HEK293 (cell line): ENCODE measurements around the gene TUBGCP3.

ENCODE experiments used
- CTCF ChIA-PET: fragments of 350-600 bp; formaldehyde crosslinking; extraction: SDS; loops from one replicate; lab custom pipeline; 2021; ENCODE audit warnings: antibody characterized with exemption; lab: Yijun Ruan, JAX
- POLR2A ChIA-PET: fragments of 300-600 bp; formaldehyde crosslinking; extraction: SDS; loops from one replicate; lab custom pipeline; 2020; ENCODE audit warnings: antibody characterized with exemption, inconsistent platforms; lab: Yijun Ruan, JAX
- H3K27ac ChIP-seq: fragments of 200-500 bp; sonication (Bioruptor generic); 2 replicates; pipeline ENCODE4 v1.5.1; 2014; ENCODE audit warnings: low read depth, low read length, control low read depth, inconsistent platforms; ENCODE audit errors: extremely low read depth
- H3K36me3 ChIP-seq, 2 experiments: fragments of 200-500 bp in 1 of 2; sonication (Bioruptor generic) in 1 of 2; 1 replicate in 1 of 2; 2 replicates in 1 of 2; pipeline ENCODE4 v1.5.1; 2014 to 2017; ENCODE audit warnings: inconsistent platforms in 2 of 2, low read length in 2 of 2; ENCODE audit not compliant: control insufficient read depth in 2 of 2, insufficient read depth in 1 of 2
- H3K4me1 ChIP-seq: fragments of 200-500 bp; sonication (Bioruptor generic); 2 replicates; pipeline ENCODE4 v1.5.1; 2014; ENCODE audit warnings: mild to moderate bottlenecking, low read length, inconsistent platforms; ENCODE audit not compliant: control insufficient read depth, insufficient read depth
- H3K4me3 ChIP-seq: 2 replicates; pipeline ENCODE4 v1.5.1; 2011; ENCODE audit warnings: low read depth, mild to moderate bottlenecking, control low read depth, low read length, moderate library complexity
- H3K9me3 ChIP-seq: fragments of 200-500 bp; sonication (Bioruptor generic); 2 replicates; pipeline ENCODE4 v1.5.1; 2014; ENCODE audit warnings: low read depth, low read length, inconsistent platforms; ENCODE audit not compliant: control insufficient read depth, insufficient read depth
- FEZF1 ChIP-seq: fragments of 450-650 bp; formaldehyde crosslinking; IDR thresholded peaks from 2 replicates; pipeline ENCODE4 v1.5.1; 2016; ENCODE audit warnings: missing biosample characterization, missing genetic modification characterization
- HOXA7 ChIP-seq: sonication (generic); formaldehyde crosslinking; IDR thresholded peaks from 2 replicates; pipeline ENCODE4 v1.8.1; 2022; ENCODE audit warnings: missing genetic modification reagents, borderline replicate concordance
- KLF17 ChIP-seq: fragments of 450-650 bp; formaldehyde crosslinking; IDR thresholded peaks from 2 replicates; pipeline ENCODE4 v1.5.1; 2016; ENCODE audit warnings: missing biosample characterization, missing genetic modification characterization
- KLF7 ChIP-seq: fragments of 450-650 bp; formaldehyde crosslinking; IDR thresholded peaks from 2 replicates; pipeline ENCODE4 v1.5.1; 2016; ENCODE audit warnings: missing biosample characterization, missing genetic modification characterization, borderline replicate concordance
- OSR2 ChIP-seq: fragments of 450-650 bp; formaldehyde crosslinking; IDR thresholded peaks from 2 replicates; pipeline ENCODE4 v1.5.1; 2016; ENCODE audit warnings: missing biosample characterization, missing genetic modification characterization
- REPIN1 ChIP-seq: fragments of 450-650 bp; formaldehyde crosslinking; IDR thresholded peaks from 2 replicates; pipeline ENCODE4 v1.5.1; 2017; ENCODE audit warnings: missing biosample characterization, missing genetic modification characterization, low read depth
- SALL2 ChIP-seq: fragments of 450-650 bp; formaldehyde crosslinking; IDR thresholded peaks from 2 replicates; pipeline ENCODE4 v1.5.0; 2017; ENCODE audit warnings: missing biosample characterization, mild to moderate bottlenecking, missing genetic modification characterization, borderline replicate concordance
- ZNF16 ChIP-seq: fragments of 450-650 bp; formaldehyde crosslinking; IDR thresholded peaks from 2 replicates; pipeline ENCODE4 v1.5.1; 2016; ENCODE audit warnings: low read depth, missing biosample characterization, missing genetic modification characterization
- ZNF223 ChIP-seq: fragments of 450-650 bp; formaldehyde crosslinking; IDR thresholded peaks from 2 replicates; pipeline ENCODE4 v1.5.1; 2016; ENCODE audit warnings: missing biosample characterization, missing genetic modification characterization
- ZNF24 ChIP-seq: fragments of 450-650 bp; formaldehyde crosslinking; IDR thresholded peaks from 2 replicates; pipeline ENCODE4 v1.5.1; 2016; ENCODE audit warnings: missing biosample characterization, missing genetic modification characterization
- ZNF26 ChIP-seq: fragments of 450-650 bp; formaldehyde crosslinking; IDR thresholded peaks from 2 replicates; pipeline ENCODE4 v1.5.1; 2016; ENCODE audit warnings: missing biosample characterization, missing genetic modification characterization
- ZNF266 ChIP-seq: fragments of 450-650 bp; formaldehyde crosslinking; IDR thresholded peaks from 2 replicates; pipeline ENCODE4 v1.5.1; 2016; ENCODE audit warnings: missing biosample characterization, missing genetic modification characterization, low read depth
- ZNF274 ChIP-seq, 2 experiments: fragments of 200-500 bp in 1 of 2; fragments of 450-650 bp in 1 of 2; sonication (Bioruptor generic) in 1 of 2; formaldehyde crosslinking in 1 of 2; IDR thresholded peaks; 2 replicates each; pipeline versions ENCODE4 v1.5.1 to v1.6.1; 2014 to 2016; ENCODE audit warnings: borderline replicate concordance in 1 of 2, inconsistent platforms in 1 of 2, low read length in 1 of 2, missing biosample characterization in 1 of 2, missing genetic modification characterization in 1 of 2
- ZNF37A ChIP-seq: fragments of 450-650 bp; IDR thresholded peaks from 2 replicates; pipeline ENCODE4 v1.5.1; 2018; ENCODE audit warnings: missing biosample characterization, missing genetic modification characterization
- ZNF510 ChIP-seq: fragments of 450-650 bp; formaldehyde crosslinking; IDR thresholded peaks from 2 replicates; pipeline ENCODE4 v1.5.1; 2018; ENCODE audit warnings: mild to moderate bottlenecking, missing genetic modification characterization, missing biosample characterization; ENCODE audit not compliant: insufficient replicate concordance
- ZNF600 ChIP-seq: fragments of 450-650 bp; formaldehyde crosslinking; IDR thresholded peaks from 2 replicates; pipeline ENCODE4 v1.5.1; 2016; ENCODE audit warnings: missing biosample characterization, missing genetic modification characterization
- ZNF624 ChIP-seq: fragments of 450-650 bp; formaldehyde crosslinking; IDR thresholded peaks from 2 replicates; pipeline ENCODE4 v1.5.1; 2017; ENCODE audit warnings: missing biosample characterization, missing genetic modification characterization
- ZNF629 ChIP-seq: fragments of 450-650 bp; formaldehyde crosslinking; IDR thresholded peaks from 2 replicates; pipeline ENCODE4 v1.5.1; 2017; ENCODE audit warnings: missing biosample characterization, missing genetic modification characterization
- ZNF660 ChIP-seq: fragments of 450-650 bp; IDR thresholded peaks from 2 replicates; pipeline ENCODE4 v1.5.1; 2018; ENCODE audit warnings: missing biosample characterization, mild to moderate bottlenecking, missing genetic modification characterization
- ZNF677 ChIP-seq: fragments of 450-650 bp; IDR thresholded peaks from 2 replicates; pipeline ENCODE4 v1.5.0; 2018; ENCODE audit warnings: missing biosample characterization, mild to moderate bottlenecking, missing genetic modification characterization, moderate library complexity
- ZNF776 ChIP-seq: fragments of 450-650 bp; formaldehyde crosslinking; IDR thresholded peaks from 2 replicates; pipeline ENCODE4 v1.5.0; 2017; ENCODE audit warnings: missing biosample characterization, missing genetic modification characterization, borderline replicate concordance
- ZNF791 ChIP-seq: fragments of 450-650 bp; formaldehyde crosslinking; IDR thresholded peaks from 2 replicates; pipeline ENCODE4 v1.5.1; 2016; ENCODE audit warnings: missing biosample characterization, missing genetic modification characterization
- TF ChIP-seq, protein P1 (sequence below): fragments of 450-650 bp; formaldehyde crosslinking; IDR thresholded peaks from 2 replicates; pipeline ENCODE4 v1.5.1; 2016; ENCODE audit warnings: missing biosample characterization, missing genetic modification characterization, borderline replicate concordance
- TF ChIP-seq, protein P2 (sequence below): fragments of 450-650 bp; formaldehyde crosslinking; conservative IDR thresholded peaks from 2 replicates; pipeline ENCODE4 v1.5.1; 2016; ENCODE audit warnings: low read depth, missing biosample characterization, missing genetic modification characterization

TUBGCP3 gene

GRCh38 chr13:112574834-112575613, 12.9 kb downstream of the TUBGCP3 start:
- CTCF ChIA-PET = no interaction called here

DNA sequence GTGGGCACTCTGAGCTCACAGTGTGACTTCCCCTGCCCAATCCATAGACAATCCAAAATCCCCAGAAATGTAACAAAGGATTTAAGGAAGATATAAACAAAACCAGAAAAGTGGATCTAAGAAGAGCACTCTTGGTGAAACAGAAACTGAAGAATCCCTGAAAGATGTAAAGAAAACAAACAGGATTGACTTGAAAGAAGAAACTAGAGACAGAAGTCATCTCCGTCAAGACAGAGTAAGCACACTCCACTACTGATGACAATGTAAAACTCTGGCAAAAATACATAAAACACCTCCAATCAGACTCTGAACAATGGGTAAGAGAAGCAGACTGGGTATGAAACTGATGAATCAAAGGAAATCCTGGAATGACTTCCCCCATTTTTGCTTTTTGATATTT, 13.5 kb downstream of the TUBGCP3 start:
- Histone ChIP-seq H3K9me3 (no peaks in the 10 kb centered on the region), H3K36me3 (no peaks in the 10 kb centered on the region), H3K4me3 (no peak overlapping the region), H3K27ac (no peak overlapping the region), H3K4me1 (no peaks in the 10 kb centered on the region)
- ChIA-PET CTCF (no interaction called here), POLR2A (no interaction called here)
- TF ChIP-seq ZNF600 (no peak), ZNF776 (tag by site-specific recombination) (no peak), SALL2 (tag by site-specific recombination) (no peak), ZNF791 (tag by site-specific recombination) (no peak), ZNF16 (tag by site-specific recombination) (no peak), ZNF24 (tag by site-specific recombination) (no peak), REPIN1 (tag by site-specific recombination) (no peak), ZNF266 (tag by site-specific recombination) (no peak), ZNF510 (no peak), ZNF629 (no peak), ZNF677 (tag by site-specific recombination) (no peak), KLF7 (no peak), ZNF37A (no peak), ZNF223 (tag by site-specific recombination) (no peak), ZNF660 (no peak)
- TF ChIP-seq, protein P1, sequence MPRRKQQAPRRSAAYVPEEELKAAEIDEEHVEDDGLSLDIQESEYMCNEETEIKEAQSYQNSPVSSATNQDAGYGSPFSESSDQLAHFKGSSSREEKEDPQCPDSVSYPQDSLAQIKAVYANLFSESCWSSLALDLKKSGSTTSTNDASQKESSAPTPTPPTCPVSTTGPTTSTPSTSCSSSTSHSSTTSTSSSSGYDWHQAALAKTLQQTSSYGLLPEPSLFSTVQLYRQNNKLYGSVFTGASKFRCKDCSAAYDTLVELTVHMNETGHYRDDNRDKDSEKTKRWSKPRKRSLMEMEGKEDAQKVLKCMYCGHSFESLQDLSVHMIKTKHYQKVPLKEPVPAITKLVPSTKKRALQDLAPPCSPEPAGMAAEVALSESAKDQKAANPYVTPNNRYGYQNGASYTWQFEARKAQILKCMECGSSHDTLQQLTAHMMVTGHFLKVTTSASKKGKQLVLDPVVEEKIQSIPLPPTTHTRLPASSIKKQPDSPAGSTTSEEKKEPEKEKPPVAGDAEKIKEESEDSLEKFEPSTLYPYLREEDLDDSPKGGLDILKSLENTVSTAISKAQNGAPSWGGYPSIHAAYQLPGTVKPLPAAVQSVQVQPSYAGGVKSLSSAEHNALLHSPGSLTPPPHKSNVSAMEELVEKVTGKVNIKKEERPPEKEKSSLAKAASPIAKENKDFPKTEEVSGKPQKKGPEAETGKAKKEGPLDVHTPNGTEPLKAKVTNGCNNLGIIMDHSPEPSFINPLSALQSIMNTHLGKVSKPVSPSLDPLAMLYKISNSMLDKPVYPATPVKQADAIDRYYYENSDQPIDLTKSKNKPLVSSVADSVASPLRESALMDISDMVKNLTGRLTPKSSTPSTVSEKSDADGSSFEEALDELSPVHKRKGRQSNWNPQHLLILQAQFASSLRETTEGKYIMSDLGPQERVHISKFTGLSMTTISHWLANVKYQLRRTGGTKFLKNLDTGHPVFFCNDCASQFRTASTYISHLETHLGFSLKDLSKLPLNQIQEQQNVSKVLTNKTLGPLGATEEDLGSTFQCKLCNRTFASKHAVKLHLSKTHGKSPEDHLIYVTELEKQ (tag by site-specific recombination) = no peak

More at GRCh38 chr13:112574834-112575613, 12.9 kb downstream of the TUBGCP3 start:
- POLR2A ChIA-PET = no interaction called here
- Histone ChIP-seq H3K9me3 (no peaks in the 10 kb centered on the region), H3K27ac (no peak overlapping the region), H3K36me3 (no peaks in the 10 kb centered on the region), H3K4me1 (no peaks in the 10 kb centered on the region), H3K4me3 (no peak overlapping the region)
- no peak for TF ChIP-seq ZNF26
- no peak for TF ChIP-seq HOXA7
- TF ChIP-seq ZNF274 (IDR thresholded peaks at IDR 0.05; ENCODE audit: low read length) = no peak
- no peak for TF ChIP-seq ZNF274 (tag by site-specific recombination; IDR thresholded peaks at IDR 0.05; ENCODE audit: borderline replicate concordance)
- TF ChIP-seq OSR2 (tag by site-specific recombination) = no peak
- TF ChIP-seq, protein P2, sequence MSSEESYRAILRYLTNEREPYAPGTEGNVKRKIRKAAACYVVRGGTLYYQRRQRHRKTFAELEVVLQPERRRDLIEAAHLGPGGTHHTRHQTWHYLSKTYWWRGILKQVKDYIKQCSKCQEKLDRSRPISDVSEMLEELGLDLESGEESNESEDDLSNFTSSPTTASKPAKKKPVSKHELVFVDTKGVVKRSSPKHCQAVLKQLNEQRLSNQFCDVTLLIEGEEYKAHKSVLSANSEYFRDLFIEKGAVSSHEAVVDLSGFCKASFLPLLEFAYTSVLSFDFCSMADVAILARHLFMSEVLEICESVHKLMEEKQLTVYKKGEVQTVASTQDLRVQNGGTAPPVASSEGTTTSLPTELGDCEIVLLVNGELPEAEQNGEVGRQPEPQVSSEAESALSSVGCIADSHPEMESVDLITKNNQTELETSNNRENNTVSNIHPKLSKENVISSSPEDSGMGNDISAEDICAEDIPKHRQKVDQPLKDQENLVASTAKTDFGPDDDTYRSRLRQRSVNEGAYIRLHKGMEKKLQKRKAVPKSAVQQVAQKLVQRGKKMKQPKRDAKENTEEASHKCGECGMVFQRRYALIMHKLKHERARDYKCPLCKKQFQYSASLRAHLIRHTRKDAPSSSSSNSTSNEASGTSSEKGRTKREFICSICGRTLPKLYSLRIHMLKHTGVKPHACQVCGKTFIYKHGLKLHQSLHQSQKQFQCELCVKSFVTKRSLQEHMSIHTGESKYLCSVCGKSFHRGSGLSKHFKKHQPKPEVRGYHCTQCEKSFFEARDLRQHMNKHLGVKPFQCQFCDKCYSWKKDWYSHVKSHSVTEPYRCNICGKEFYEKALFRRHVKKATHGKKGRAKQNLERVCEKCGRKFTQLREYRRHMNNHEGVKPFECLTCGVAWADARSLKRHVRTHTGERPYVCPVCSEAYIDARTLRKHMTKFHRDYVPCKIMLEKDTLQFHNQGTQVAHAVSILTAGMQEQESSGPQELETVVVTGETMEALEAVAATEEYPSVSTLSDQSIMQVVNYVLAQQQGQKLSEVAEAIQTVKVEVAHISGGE (tag by site-specific recombination) = no peak
- no peak for TF ChIP-seq KLF17 (tag by site-specific recombination)
- no peak for TF ChIP-seq ZNF624 (tag by site-specific recombination)
- no peak for TF ChIP-seq FEZF1 (tag by site-specific recombination)
